HG03045 (cell line): ENCODE data around the gene SLC7A6.
A peak's percentile ranks its signal among the peaks of the same experiment; 100 is the strongest.

Source experiments
- ATAC-seq: cut with Tn5 transposase; IDR thresholded peaks from one replicate; pipeline ENCODE4 v1.9.1; 2021; ENCODE audit warnings: mild to moderate bottlenecking, moderate library complexity; ENCODE audit not compliant: unreplicated experiment

SLC7A6 gene

GRCh38 chr16:68252383-68252782, 11.9 kb upstream of the SLC7A6 start:
- no peak for ATAC-seq

- ATAC-seq = no peak
Observed at GRCh38 chr16:68253721-68254120, 10.6 kb upstream of the SLC7A6 start.

- no peak for ATAC-seq
Observed at GRCh38 chr16:68255712-68256111, 8.6 kb upstream of the SLC7A6 start.

- no peak for ATAC-seq
Observed at GRCh38 chr16:68257251-68257905, 6.9 kb upstream of the SLC7A6 start.

- ATAC-seq = no peak
Observed at GRCh38 chr16:68257906-68258800, 6.2 kb upstream of the SLC7A6 start.

- ATAC-seq = no peak
Observed at GRCh38 chr16:68259007-68259825, 5.1 kb upstream of the SLC7A6 start.

GRCh38 chr16:68263559-68264127, 683 bp upstream of the SLC7A6 start:
- peak; percentile 3 for ATAC-seq

GRCh38 chr16:68265078-68265920, 973 bp downstream of the SLC7A6 start:
- ATAC-seq = no peak

- ATAC-seq = no peak
Observed at GRCh38 chr16:68267612-68268405, 3.5 kb downstream of the SLC7A6 start.

GRCh38 chr16:68269793-68270192, 5.5 kb downstream of the SLC7A6 start:
- ATAC-seq = no peak

GRCh38 chr16:68270353-68270752, 6.0 kb downstream of the SLC7A6 start:
- no peak for ATAC-seq

GRCh38 chr16:68272507-68273209, 8.3 kb downstream of the SLC7A6 start:
- ATAC-seq = no peak

- ATAC-seq = no peak
Observed at GRCh38 chr16:68273459-68273858, 9.1 kb downstream of the SLC7A6 start.

- no peak for ATAC-seq
Observed at GRCh38 chr16:68273896-68274295, 9.6 kb downstream of the SLC7A6 start.

- ATAC-seq = no peak
Observed at GRCh38 chr16:68274441-68274840, 10.1 kb downstream of the SLC7A6 start.

GRCh38 chr16:68275611-68276191, 11.4 kb downstream of the SLC7A6 start:
- ATAC-seq = peak; percentile 69

- no peak for ATAC-seq
Observed at GRCh38 chr16:68276223-68276622, 11.9 kb downstream of the SLC7A6 start.
